SK-N-SH treated with all-trans-retinoic acid at 6 μM for 48 hours (cell line): Measurements from ENCODE around the gene DTX1.

ENCODE experiments used
- BACH2 ChIP-seq: fragments of 250-450 bp; sonication (Bioruptor Pico); IDR thresholded peaks from 2 replicates; pipeline ENCODE4 v1.9.0; 2021; ENCODE audit warnings: mild to moderate bottlenecking, borderline replicate concordance
- ESRRG ChIP-seq: fragments of 250-450 bp; sonication (Bioruptor Pico); IDR thresholded peaks from 2 replicates; pipeline ENCODE4 v1.6.1; 2021; ENCODE audit warnings: mild to moderate bottlenecking
- ISL1 ChIP-seq: fragments of 250-450 bp; sonication (Bioruptor Pico); IDR thresholded peaks from 2 replicates; pipeline ENCODE4 v2.1.2; 2022; ENCODE audit warnings: mild to moderate bottlenecking, moderate library complexity
- RARB ChIP-seq: fragments of 250-450 bp; sonication (Bioruptor Pico); IDR thresholded peaks from 2 replicates; pipeline ENCODE4 v1.8.0; 2021; ENCODE audit warnings: mild to moderate bottlenecking, moderate library complexity
- ZC3H10 ChIP-seq: fragments of 250-450 bp; sonication (Bioruptor Pico); IDR thresholded peaks from 2 replicates; pipeline ENCODE4 v1.5.1; 2021; ENCODE audit warnings: mild to moderate bottlenecking, moderate library complexity
- ZFP3 ChIP-seq: fragments of 250-450 bp; sonication (Bioruptor Pico); IDR thresholded peaks from 2 replicates; pipeline ENCODE4 v1.5.0; 2020; ENCODE audit warnings: mild to moderate bottlenecking, moderate library complexity
- ZNF565 ChIP-seq: fragments of 450-650 bp; formaldehyde crosslinking; conservative IDR thresholded peaks from 2 replicates; pipeline ENCODE4 v1.5.0; 2020; ENCODE audit warnings: low read depth, mild to moderate bottlenecking, moderate library complexity
- ZNF70 ChIP-seq: fragments of 450-650 bp; formaldehyde crosslinking; IDR thresholded peaks from 2 replicates; pipeline ENCODE4 v1.5.0; 2020; ENCODE audit warnings: mild to moderate bottlenecking, moderate library complexity

DNA sequence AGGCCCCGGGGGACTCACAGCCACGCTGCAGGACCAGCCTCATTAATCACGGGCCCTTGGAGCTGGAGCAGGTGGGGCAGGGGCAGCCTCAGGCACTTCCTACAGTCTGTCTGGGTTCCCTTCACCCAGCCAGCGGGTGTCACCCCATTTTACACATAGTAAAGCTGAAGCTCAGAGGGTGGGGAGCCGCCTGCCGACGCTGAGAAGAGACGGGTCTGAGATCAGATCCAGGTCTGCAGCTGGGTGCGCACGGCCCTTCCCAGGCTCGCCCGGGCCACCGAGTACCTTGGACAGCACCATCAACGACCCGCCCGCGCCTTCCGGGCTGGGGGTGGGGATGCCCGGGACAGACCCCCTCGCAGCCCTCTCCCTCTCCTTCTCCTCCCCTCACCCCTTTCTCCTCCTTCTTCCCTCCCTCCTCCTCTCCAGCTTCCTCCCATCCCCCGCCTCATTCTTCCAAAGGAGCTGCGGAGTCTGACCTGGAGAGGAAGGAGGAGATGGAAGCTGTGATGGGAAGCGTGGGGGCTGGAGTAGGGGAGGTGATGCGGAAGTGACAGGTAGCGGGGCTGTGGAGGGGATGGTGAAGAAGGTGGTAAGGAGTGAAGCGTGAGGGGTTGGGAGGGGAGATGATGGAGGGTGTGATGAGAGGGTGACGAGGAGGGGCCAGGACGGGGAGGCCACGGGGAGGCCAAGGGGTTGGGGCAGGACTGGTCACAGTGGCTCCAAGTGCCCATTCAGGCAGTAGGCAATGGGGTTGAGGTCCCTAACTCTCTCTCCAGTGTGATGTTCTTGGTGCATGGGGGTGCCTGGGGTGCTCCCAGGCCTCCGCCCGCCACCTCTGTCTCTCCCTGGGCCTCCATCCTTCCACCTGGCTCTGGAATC, 8.8 kb downstream of the DTX1 start:
- TF ChIP-seq ZNF565, result no peak
- no peak for TF ChIP-seq ZC3H10
- TF ChIP-seq ESRRG, result no peak
- no peak for TF ChIP-seq RARB (CRISPR knock-in tag)
- TF ChIP-seq ZNF70, result no peak
- no peak for TF ChIP-seq BACH2 (CRISPR knock-in tag)
- no peak for TF ChIP-seq ISL1 (CRISPR knock-in tag)
- TF ChIP-seq ZFP3 (CRISPR knock-in tag), result no peak
